ENCODE data around the gene ZNF606. TPM values are rescaled to one million over a fixed set of nuclear protein-coding genes. Genes with fewer than 3 reads are reported as not detected.
A peak's percentile ranks its signal among the peaks of the same experiment; 100 is the strongest.

Gene ZNF606
- 1.8 and 1.9 TPM in 2 replicates for total RNA-seq (2011; cell fraction: chromatin; rRNA removed; ENCODE audit: low replicate concordance)
- total RNA-seq (2011; cell fraction: nucleolus; rRNA removed), result 2.0 and 3.2 TPM in 2 replicates
- total RNA-seq (2011; cell fraction: nucleoplasm; rRNA removed), result 1.5 and 1.6 TPM in 2 replicates
- total RNA-seq (2014; rRNA removed), result 0.18 and 0.53 TPM in 2 replicates
- total RNA-seq (2014; rRNA removed; fragmentation: Illumina TruSeq; extraction: Trizol), result 0.32 and 0.44 TPM in 2 replicates
- total RNA-seq (2015; rRNA removed; fragmentation: Illumina TruSeq; extraction: Trizol), result 0.25 and 0.34 TPM in 2 replicates
- 0.45 and 0.84 TPM in 2 replicates for total RNA-seq (2021)
- 0.28 TPM in 1 of 2 replicates, not detected in the other for polyA plus RNA-seq (2011; rRNA removed)
- 0.07 and 0.60 TPM in 2 replicates for polyA plus RNA-seq (2011; cell fraction: cytosol; rRNA removed)
- 0.13 and 0.75 TPM in 2 replicates for polyA plus RNA-seq (2011; cell fraction: nucleus; rRNA removed)
- 0.43 and 1.5 TPM in 2 replicates for polyA plus RNA-seq (2012)
- 0.31 and 0.37 TPM in 2 replicates for polyA plus RNA-seq (2014; fragmentation: Illumina TruSeq; extraction: Trizol)
- polyA plus RNA-seq (2014; fragmentation: Nextera tagmentation; extraction: Ambion mirVana), result under 1 TPM; 0.03 to 0.08 TPM
- 0.77 and 0.98 TPM in 2 replicates for polyA plus RNA-seq (2014; rRNA removed)
- 0.03 and 0.60 TPM in 2 replicates for polyA minus RNA-seq (2011; rRNA and poly(A)+ RNA removed)
- polyA minus RNA-seq (2011; cell fraction: cytosol; rRNA and poly(A)+ RNA removed), result not detected in 2 replicates
- 0.54 TPM in 1 of 2 replicates, not detected in the other for polyA minus RNA-seq (2011; cell fraction: nucleus; rRNA and poly(A)+ RNA removed)
- percentile 36 among the genes with signal in this experiment for Bru-seq, nascent RNA
- BruChase-seq, experiment 1, labeled RNA remaining after a 2-hour chase, result percentile 27 among the genes with signal in this experiment
- BruChase-seq, experiment 2, labeled RNA remaining after a 6-hour chase, result percentile 34 among the genes with signal in this experiment
- long read RNA-seq, experiment 1, result 0 reads
- long read RNA-seq, experiment 2, partial matches to known transcripts, result 0 of 1 reads
- long read RNA-seq, experiment 2, other reads (novel, unspliced or antisense), result 1 of 1 reads
- long read RNA-seq, experiment 3, result 0 reads

DNA sequence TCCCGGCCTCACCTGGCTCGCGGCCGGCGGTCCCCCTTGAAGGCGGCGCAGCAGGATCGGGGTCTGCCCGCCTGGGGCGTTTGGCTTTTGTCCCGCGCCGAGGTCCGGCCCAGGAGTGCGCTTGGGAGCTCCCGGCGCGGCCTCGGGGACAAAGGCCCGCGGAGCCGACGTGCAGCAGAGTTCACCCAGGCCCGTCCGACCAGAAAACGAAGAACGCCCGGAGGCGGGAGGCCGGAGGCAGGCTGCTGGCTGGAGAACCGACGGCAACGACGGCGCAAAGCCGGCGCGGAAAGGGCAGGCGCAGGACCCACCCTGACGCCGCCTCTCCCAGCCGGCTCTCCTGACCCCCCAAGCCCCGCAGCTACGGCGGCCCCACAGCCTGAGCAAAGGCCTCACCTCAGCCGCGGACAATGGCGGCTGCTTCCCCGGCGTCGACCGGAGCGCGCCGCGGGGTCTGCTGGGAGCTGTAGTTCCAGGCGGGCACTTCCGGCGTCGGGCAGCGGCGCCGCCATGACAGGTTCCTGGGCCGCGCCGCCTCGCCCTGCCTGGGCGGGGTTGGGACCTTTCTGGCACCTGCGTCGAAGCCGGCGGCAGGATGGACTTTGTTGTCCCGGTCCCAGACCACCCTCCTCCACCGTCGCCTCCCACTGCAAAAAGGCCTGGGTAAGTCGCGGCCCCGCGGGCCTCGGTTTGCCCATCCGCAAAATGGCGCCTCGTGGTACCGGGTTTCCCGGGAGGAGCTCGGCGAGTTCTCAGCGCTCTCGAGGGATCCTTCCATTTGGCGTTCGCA lies at the start of gene ZNF606:
ZNF606 (minus strand) TSS at position 437 of the 790 bp plus-strand sequence. CDS start 1,501 bp downstream, outside the sequence.
- no peak for FAIRE-seq
- no peak within 1 kb of the TSS for H3K27ac ChIP-seq (ENCODE audit: extremely low read depth, low read depth, low read length)
- TF ChIP-seq CXXC5 (CRISPR knock-in tag; IDR thresholded peaks at IDR 0.05) (no peak), CREM (IDR thresholded peaks at IDR 0.05; ENCODE audit: low read depth) (peak; percentile 51), MYNN (IDR thresholded peaks at IDR 0.05) (no peak), MYNN (CRISPR knock-in tag; IDR thresholded peaks at IDR 0.05) (no peak), ZNF232 (CRISPR knock-in tag; IDR thresholded peaks at IDR 0.05) (no peak), ZNF12 (CRISPR knock-in tag; IDR thresholded peaks at IDR 0.05) (no peak), MIER1 (IDR thresholded peaks at IDR 0.05; ENCODE audit: low read depth) (no peak), IRF1 (CRISPR knock-in tag; IDR thresholded peaks at IDR 0.05; ENCODE audit: borderline replicate concordance) (no peak), ARNT (IDR thresholded peaks at IDR 0.05) (no peak), YY1 (IDR thresholded peaks at IDR 0.05; ENCODE audit: borderline replicate concordance in 1 of 3, control insufficient read depth in 1 of 3, extremely low read depth in 1 of 3, insufficient read depth in 3 of 3, insufficient read length in 1 of 3, insufficient replicate concordance in 2 of 3, low read depth in 1 of 3, low read length in 2 of 3) (peak in 2 of 3 experiments; percentile 83 to 85), TAF7 (tag; IDR thresholded peaks at IDR 0.05) (no peak), NR3C1 (CRISPR knock-in tag; IDR thresholded peaks at IDR 0.05) (no peak), EZH2 (IDR thresholded peaks at IDR 0.05; ENCODE audit: borderline replicate concordance, low read depth, low read length) (no peak), ILK (tag; IDR thresholded peaks at IDR 0.05; ENCODE audit: borderline replicate concordance, low read depth) (no peak), CREB1 (IDR thresholded peaks at IDR 0.05) (no peak), CREB1 (CRISPR knock-in tag; IDR thresholded peaks at IDR 0.05) (no peak), GABPA (tag; conservative IDR thresholded peaks at IDR 0.05; ENCODE audit: low read depth) (peak; percentile 81), MAFF (IDR thresholded peaks at IDR 0.05; ENCODE audit: low read length) (no peak), ZNF778 (CRISPR knock-in tag; IDR thresholded peaks at IDR 0.05) (no peak)

More for the DNA sequence above, at the start of gene ZNF606:
- Histone ChIP-seq H3K4me2 (ENCODE audit: insufficient read depth, low read length) (peak within 1 kb of the TSS; percentile 21; the same call in 1 of the 2 replicates), H2AFZ (ENCODE audit: low read depth, low read length) (no peak within 1 kb of the TSS), H3K79me2 (ENCODE audit: control insufficient read depth, insufficient read depth, low read length) (no peaks in the 10 kb centered on the region), H3K27me3 (ENCODE audit: control insufficient read depth in 2 of 2, insufficient read depth in 2 of 2, low read length in 2 of 2) (no peaks in the 10 kb centered on the region), H3K4me1 (replicated peaks in 1 of 2; ENCODE audit: control insufficient read depth in 2 of 2, insufficient read depth in 2 of 2, low read length in 2 of 2) (peaks cover 0 to 9% of the 10 kb centered on the region in 2 experiments; a peak in 2 of 5 replicates), H4K20me1 (replicated peaks; ENCODE audit: control insufficient read depth, insufficient read depth, low read length) (no peaks in the 10 kb centered on the region), H3K9me1 (ENCODE audit: control insufficient read depth, insufficient read depth, low read length) (no peaks in the 10 kb centered on the region), H3K9me3 (replicated peaks; ENCODE audit: control insufficient read depth, insufficient read depth, low read depth, low read length) (no peaks in the 10 kb centered on the region; the same call in 1 of the 2 replicates), H3K4me3 (peak within 1 kb of the TSS; percentile 33), H3K36me3 (ENCODE audit: control insufficient read depth, insufficient read depth, low read length) (no peaks in the 10 kb centered on the region), H3K9ac (ENCODE audit: insufficient read depth in 1 of 2, low read depth in 2 of 2, low read length in 2 of 2) (peak within 1 kb of the TSS in 1 of 2 experiments; percentile 58; a peak in 1 of 4 replicates)
- DNase-seq (ENCODE audit: extremely low read depth in 1 of 4, low spot score in 3 of 4), result peak; percentile 16 to 29 (median 24)
- no TSS peak for BruUV-seq (replicated peaks)
- ATAC-seq, result peak; percentile 90
- in situ Hi-C loops (cut with MboI), result no loop called here
- POLR2A ChIA-PET, result no interaction called here
- WGBS (ENCODE audit: insufficient coverage, low coverage, missing lambda C conversion rate), result 39% methylated on average over 48 of the region's 91 CpGs
- CTCF ChIA-PET (ENCODE audit: low intra/inter-chr PET ratio), result no interaction called here
- intact Hi-C loops (cut with micrococcal nuclease), result no loop called here
